Fibroblast of lung (primary cell): ENCODE results near the gene KIAA0586.

Experiments
- CTCF ChIP-seq, 2 donors: IDR thresholded peaks in 1 of 2; conservative IDR thresholded peaks in 1 of 2; 1 replicate in 1 of 2; 2 replicates in 1 of 2; pipeline ENCODE4 v1.5.1; 2011 to 2012; ENCODE audit warnings: low read length in 2 of 2, control low read depth in 1 of 2, inconsistent platforms in 1 of 2, low read depth in 1 of 2, mild to moderate bottlenecking in 1 of 2
- EZH2 ChIP-seq: IDR thresholded peaks from 2 replicates; pipeline ENCODE4 v1.5.1; 2012; ENCODE audit warnings: low read length, control low read depth, mild to moderate bottlenecking; ENCODE audit errors: missing control alignments

- TF ChIP-seq CTCF (conservative IDR thresholded peaks at IDR 0.05 in 1 of 2, IDR thresholded peaks at IDR 0.05 in 1 of 2; ENCODE audit: low read depth in 1 of 2, low read length in 2 of 2) (no peak), EZH2 (no peak)
Observed at GRCh38 chr14:58398895-58399294, 28.6 kb upstream of the KIAA0586 start.
